Measurements from ENCODE around the gene ADAM33.
A peak's percentile ranks its signal among the peaks of the same experiment; 100 is the strongest.

The ADAM33 gene

GRCh38 chr20:3681931-3682781, at the start of gene ADAM33:
ADAM33 (minus strand) TSS chr20:3682010; CDS start chr20:3682004, 6 bp downstream.
- DNase-seq (ENCODE audit: low spot score), result no peak

GRCh38 chr20:3730803-3731672, 49.2 kb upstream of the ADAM33 start:
- DNase-seq (ENCODE audit: low spot score), result no peak

GRCh38 chr20:3729811-3730540, 48.2 kb upstream of the ADAM33 start:
- DNase-seq (ENCODE audit: low spot score), result no peak

- no peak for DNase-seq (ENCODE audit: low spot score)
Measured at GRCh38 chr20:3729378-3729777, 47.6 kb upstream of the ADAM33 start.

- no peak for DNase-seq (ENCODE audit: low spot score)
Measured at GRCh38 chr20:3728876-3729275, 47.1 kb upstream of the ADAM33 start.

- DNase-seq (ENCODE audit: low spot score), result no peak
Measured at GRCh38 chr20:3728354-3728753, 46.5 kb upstream of the ADAM33 start.

GRCh38 chr20:3727401-3728021, 45.7 kb upstream of the ADAM33 start:
- no peak for DNase-seq (ENCODE audit: low spot score)

GRCh38 chr20:3724356-3724755, 42.5 kb upstream of the ADAM33 start:
- no peak for DNase-seq (ENCODE audit: low spot score)

GRCh38 chr20:3723284-3723683, 41.5 kb upstream of the ADAM33 start:
- no peak for DNase-seq (ENCODE audit: low spot score)

GRCh38 chr20:3721912-3722311, 40.1 kb upstream of the ADAM33 start:
- no peak for DNase-seq (ENCODE audit: low spot score)

- DNase-seq (ENCODE audit: low spot score), result no peak
Measured at GRCh38 chr20:3720626-3721025, 38.8 kb upstream of the ADAM33 start.

GRCh38 chr20:3720068-3720467, 38.3 kb upstream of the ADAM33 start:
- DNase-seq (ENCODE audit: low spot score), result no peak

- no peak for DNase-seq (ENCODE audit: low spot score)
Measured at GRCh38 chr20:3719046-3719445, 37.2 kb upstream of the ADAM33 start.

- peak; percentile 79 for DNase-seq (ENCODE audit: low spot score)
Measured at GRCh38 chr20:3716195-3716834, 34.5 kb upstream of the ADAM33 start.

- DNase-seq (ENCODE audit: low spot score), result no peak
Measured at GRCh38 chr20:3714092-3714491, 32.3 kb upstream of the ADAM33 start.

- no peak for DNase-seq (ENCODE audit: low spot score)
Measured at GRCh38 chr20:3712279-3712873, 30.6 kb upstream of the ADAM33 start, which contains the start of gene SIGLEC1. SIGLEC1 (minus strand) TSS chr20:3712600; CDS start chr20:3707128, 5,472 bp downstream.

GRCh38 chr20:3711484-3711941, 29.7 kb upstream of the ADAM33 start:
- DNase-seq (ENCODE audit: low spot score), result no peak

GRCh38 chr20:3710703-3711483, 29.1 kb upstream of the ADAM33 start:
- DNase-seq (ENCODE audit: low spot score), result peak; percentile 75

- DNase-seq (ENCODE audit: low spot score), result no peak
Measured at GRCh38 chr20:3710011-3710466, 28.2 kb upstream of the ADAM33 start.

- DNase-seq (ENCODE audit: low spot score), result no peak
Measured at GRCh38 chr20:3707508-3707899, 25.7 kb upstream of the ADAM33 start.
